MG63 (cell line): ENCODE results near the gene SCP2D1. TPM values are rescaled to one million over a fixed set of nuclear protein-coding genes. Genes with fewer than 3 reads are reported as not detected.
"Not testable (repeated sequence)": the region's sequence is repeated elsewhere in the genome, so short reads cannot be mapped to it uniquely, and the experiment has no call there.

Experiments
- DNase-seq: peaks from one replicate; pipeline ENCODE4 v3.0.0-alpha.2; 2020
- H3K27me3 ChIP-seq: fragments of 250-450 bp; sonication (Bioruptor Pico); 2 replicates; pipeline ENCODE4 v1.5.1; 2020; ENCODE audit warnings: mild to moderate bottlenecking, moderate library complexity
- H3K36me3 ChIP-seq: fragments of 250-450 bp; sonication (Bioruptor Pico); 2 replicates; pipeline ENCODE4 v1.5.1; 2020; ENCODE audit warnings: mild to moderate bottlenecking, moderate library complexity
- H3K4me3 ChIP-seq: fragments of 250-450 bp; sonication (Bioruptor Pico); 2 replicates; pipeline ENCODE4 v1.5.1; 2020; ENCODE audit warnings: mild to moderate bottlenecking, moderate library complexity
- H3K9me3 ChIP-seq: fragments of 250-450 bp; sonication (Bioruptor Pico); 2 replicates; pipeline ENCODE4 v1.5.1; 2020; ENCODE audit warnings: mild to moderate bottlenecking, moderate library complexity
- total RNA-seq: library from RNA; depleted of rRNA; stranded (reverse); fragments of >200 nt; shearing (Covaris generic); gene quantifications from 2 replicates; pipeline ENCODE4 v1.2.3, GENCODE V29; 2014; ENCODE audit warnings: low replicate concordance; rRNA removed

Gene SCP2D1
- total RNA-seq: not detected in 2 replicates

GRCh38 chr20:18813483-18813882 lies at the start of gene SCP2D1:
Gene SCP2D1, plus strand, starts transcription at chr20:18813783. Its CDS starts 33 bp downstream, at chr20:18813816.
- no peak for DNase-seq
- no peaks in the 10 kb centered on the region for H3K27me3 ChIP-seq
- H3K4me3 ChIP-seq: no peak within 1 kb of the TSS
- H3K36me3 ChIP-seq: no peaks in the 10 kb centered on the region
- H3K9me3 ChIP-seq: no peaks in the 10 kb centered on the region

- Histone ChIP-seq H3K9me3 (no peaks in the 10 kb centered on the region), H3K36me3 (no peaks in the 10 kb centered on the region), H3K27me3 (no peaks in the 10 kb centered on the region), H3K4me3 (no peak overlapping the region)
- no peak for DNase-seq
Measured at GRCh38 chr20:18767676-18768075, 45.9 kb upstream of the SCP2D1 start.

- Histone ChIP-seq H3K4me3 (no peak overlapping the region), H3K36me3 (no peaks in the 10 kb centered on the region), H3K9me3 (no peaks in the 10 kb centered on the region), H3K27me3 (no peaks in the 10 kb centered on the region)
- DNase-seq: peak; percentile 4
Measured at GRCh38 chr20:18773566-18773965, 40.0 kb upstream of the SCP2D1 start.

- H3K4me3 ChIP-seq: no peak overlapping the region
- no peaks in the 10 kb centered on the region for H3K9me3 ChIP-seq
- DNase-seq: no peak
- no peaks in the 10 kb centered on the region for H3K27me3 ChIP-seq
- H3K36me3 ChIP-seq: no peaks in the 10 kb centered on the region
Measured at GRCh38 chr20:18774207-18774606, 39.4 kb upstream of the SCP2D1 start.

GRCh38 chr20:18775633-18776032 lies 38.0 kb upstream of the SCP2D1 start:
- H3K4me3 ChIP-seq: no peak overlapping the region
- H3K9me3 ChIP-seq: no peaks in the 10 kb centered on the region
- no peaks in the 10 kb centered on the region for H3K27me3 ChIP-seq
- DNase-seq: no peak
- no peaks in the 10 kb centered on the region for H3K36me3 ChIP-seq

GRCh38 chr20:18778690-18779392 lies 34.7 kb upstream of the SCP2D1 start:
- no peaks in the 10 kb centered on the region for H3K27me3 ChIP-seq
- no peaks in the 10 kb centered on the region for H3K36me3 ChIP-seq
- no peaks in the 10 kb centered on the region for H3K9me3 ChIP-seq
- no peak for DNase-seq
- H3K4me3 ChIP-seq: no peak overlapping the region

- DNase-seq: no peak
- Histone ChIP-seq H3K4me3 (no peak overlapping the region), H3K9me3 (no peaks in the 10 kb centered on the region), H3K27me3 (no peaks in the 10 kb centered on the region), H3K36me3 (no peaks in the 10 kb centered on the region)
Measured at GRCh38 chr20:18780385-18781130, 33.0 kb upstream of the SCP2D1 start.

- Histone ChIP-seq H3K4me3 (no peak overlapping the region), H3K36me3 (no peaks in the 10 kb centered on the region), H3K27me3 (no peaks in the 10 kb centered on the region), H3K9me3 (no peaks in the 10 kb centered on the region)
- DNase-seq: no peak
Measured at GRCh38 chr20:18781509-18781908, 32.1 kb upstream of the SCP2D1 start.

GRCh38 chr20:18783385-18783959 lies 30.1 kb upstream of the SCP2D1 start:
- no peak overlapping the region for H3K4me3 ChIP-seq
- H3K9me3 ChIP-seq: no peaks in the 10 kb centered on the region
- no peaks in the 10 kb centered on the region for H3K27me3 ChIP-seq
- no peak for DNase-seq
- no peaks in the 10 kb centered on the region for H3K36me3 ChIP-seq

GRCh38 chr20:18787046-18787445 lies 26.5 kb upstream of the SCP2D1 start:
- H3K9me3 ChIP-seq, DNase-seq, H3K4me3 ChIP-seq, H3K27me3 ChIP-seq, H3K36me3 ChIP-seq: not testable (repeated sequence)

- no peaks in the 10 kb centered on the region for H3K36me3 ChIP-seq
- no peak for DNase-seq
- no peaks in the 10 kb centered on the region for H3K27me3 ChIP-seq
- no peak overlapping the region for H3K4me3 ChIP-seq
- no peaks in the 10 kb centered on the region for H3K9me3 ChIP-seq
Measured at GRCh38 chr20:18788021-18788420, 25.6 kb upstream of the SCP2D1 start.

- H3K27me3 ChIP-seq: no peaks in the 10 kb centered on the region
- H3K36me3 ChIP-seq: no peaks in the 10 kb centered on the region
- no peaks in the 10 kb centered on the region for H3K9me3 ChIP-seq
- H3K4me3 ChIP-seq: no peak overlapping the region
- no peak for DNase-seq
Measured at GRCh38 chr20:18790787-18791186, 22.8 kb upstream of the SCP2D1 start.

- H3K4me3 ChIP-seq: peak overlapping the region; percentile 65
- H3K27me3 ChIP-seq: no peaks in the 10 kb centered on the region
- no peaks in the 10 kb centered on the region for H3K36me3 ChIP-seq
- H3K9me3 ChIP-seq: no peaks in the 10 kb centered on the region
- peak; percentile 70 for DNase-seq
Measured at GRCh38 chr20:18793625-18794427, 19.8 kb upstream of the SCP2D1 start.

- Histone ChIP-seq H3K27me3 (no peaks in the 10 kb centered on the region), H3K36me3 (no peaks in the 10 kb centered on the region), H3K4me3 (peak overlapping the region; percentile 65), H3K9me3 (no peaks in the 10 kb centered on the region)
- no peak for DNase-seq
Measured at GRCh38 chr20:18794428-18794787, 19.2 kb upstream of the SCP2D1 start.

- no peaks in the 10 kb centered on the region for H3K9me3 ChIP-seq
- H3K36me3 ChIP-seq: no peaks in the 10 kb centered on the region
- DNase-seq: no peak
- no peak overlapping the region for H3K4me3 ChIP-seq
- no peaks in the 10 kb centered on the region for H3K27me3 ChIP-seq
Measured at GRCh38 chr20:18795366-18795765, 18.2 kb upstream of the SCP2D1 start.

GRCh38 chr20:18796282-18796833 lies 17.2 kb upstream of the SCP2D1 start:
- no peak overlapping the region for H3K4me3 ChIP-seq
- DNase-seq: no peak
- no peaks in the 10 kb centered on the region for H3K27me3 ChIP-seq
- no peaks in the 10 kb centered on the region for H3K9me3 ChIP-seq
- no peaks in the 10 kb centered on the region for H3K36me3 ChIP-seq

GRCh38 chr20:18801516-18801915 lies 12.1 kb upstream of the SCP2D1 start:
- DNase-seq: no peak
- Histone ChIP-seq H3K36me3 (no peaks in the 10 kb centered on the region), H3K4me3 (no peak overlapping the region), H3K9me3 (no peaks in the 10 kb centered on the region), H3K27me3 (no peaks in the 10 kb centered on the region)
